ENCODE data around the gene PPP1R3A.

PPP1R3A gene

GRCh38 chr7:113878394-113878992, 40.3 kb downstream of the PPP1R3A start:
- Histone ChIP-seq H3K4me2 (ENCODE audit: low read length) (no peak overlapping the region), H2AFZ (ENCODE audit: low read length) (no peak overlapping the region), H4K20me1 (ENCODE audit: insufficient read depth, low read length) (0 out of 2 replicates have a peak, but pooled peaks cover 2% of the 10 kb centered on the region), H3K79me2 (ENCODE audit: insufficient read depth, low read length) (no peaks in the 10 kb centered on the region), H3K27me3 (ENCODE audit: insufficient read depth, low read length) (no peaks in the 10 kb centered on the region), H3K9ac (ENCODE audit: low read length) (no peak overlapping the region), H3K27ac (ENCODE audit: low read depth, low read length, poor library complexity, severe bottlenecking) (no peak overlapping the region), H3K9me2 (ENCODE audit: low read depth, low read length) (no peaks in the 10 kb centered on the region; the same call in 1 of the 2 replicates), H3K9me3 (ENCODE audit: low read length) (no peaks in the 10 kb centered on the region), H3K36me3 (ENCODE audit: insufficient read depth, low read length) (no peaks in the 10 kb centered on the region), H3K4me1 (ENCODE audit: insufficient read depth, low read length, severe bottlenecking) (no peaks in the 10 kb centered on the region), H3F3A (ENCODE audit: insufficient read depth, low read length) (no peaks in the 10 kb centered on the region), H3K4me3 (ENCODE audit: low read depth, low read length, poor library complexity, severe bottlenecking) (no peak overlapping the region)
- TF ChIP-seq, protein P1, sequence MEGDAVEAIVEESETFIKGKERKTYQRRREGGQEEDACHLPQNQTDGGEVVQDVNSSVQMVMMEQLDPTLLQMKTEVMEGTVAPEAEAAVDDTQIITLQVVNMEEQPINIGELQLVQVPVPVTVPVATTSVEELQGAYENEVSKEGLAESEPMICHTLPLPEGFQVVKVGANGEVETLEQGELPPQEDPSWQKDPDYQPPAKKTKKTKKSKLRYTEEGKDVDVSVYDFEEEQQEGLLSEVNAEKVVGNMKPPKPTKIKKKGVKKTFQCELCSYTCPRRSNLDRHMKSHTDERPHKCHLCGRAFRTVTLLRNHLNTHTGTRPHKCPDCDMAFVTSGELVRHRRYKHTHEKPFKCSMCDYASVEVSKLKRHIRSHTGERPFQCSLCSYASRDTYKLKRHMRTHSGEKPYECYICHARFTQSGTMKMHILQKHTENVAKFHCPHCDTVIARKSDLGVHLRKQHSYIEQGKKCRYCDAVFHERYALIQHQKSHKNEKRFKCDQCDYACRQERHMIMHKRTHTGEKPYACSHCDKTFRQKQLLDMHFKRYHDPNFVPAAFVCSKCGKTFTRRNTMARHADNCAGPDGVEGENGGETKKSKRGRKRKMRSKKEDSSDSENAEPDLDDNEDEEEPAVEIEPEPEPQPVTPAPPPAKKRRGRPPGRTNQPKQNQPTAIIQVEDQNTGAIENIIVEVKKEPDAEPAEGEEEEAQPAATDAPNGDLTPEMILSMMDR (IDR thresholded peaks at IDR 0.05; ENCODE audit: low read length): no peak
- no peak for TF ChIP-seq EZH2 (IDR thresholded peaks at IDR 0.05; ENCODE audit: borderline replicate concordance, low read length)

GRCh38 chr7:113875224-113875623, 43.6 kb downstream of the PPP1R3A start:
- H3F3A ChIP-seq (ENCODE audit: insufficient read depth, low read length): no peaks in the 10 kb centered on the region
- H2AFZ ChIP-seq (ENCODE audit: low read length): no peak overlapping the region
- no peaks in the 10 kb centered on the region; the same call in 1 of the 2 replicates for H3K9me2 ChIP-seq (ENCODE audit: low read depth, low read length)
- no peaks in the 10 kb centered on the region for H4K20me1 ChIP-seq (ENCODE audit: insufficient read depth, low read length)
- no peaks in the 10 kb centered on the region for H3K79me2 ChIP-seq (ENCODE audit: insufficient read depth, low read length)
- H3K4me1 ChIP-seq (ENCODE audit: insufficient read depth, low read length, severe bottlenecking): no peaks in the 10 kb centered on the region
- H3K36me3 ChIP-seq (ENCODE audit: insufficient read depth, low read length): no peaks in the 10 kb centered on the region
- H3K27me3 ChIP-seq (ENCODE audit: insufficient read depth, low read length): no peaks in the 10 kb centered on the region
- no peak overlapping the region for H3K27ac ChIP-seq (ENCODE audit: low read depth, low read length, poor library complexity, severe bottlenecking)
- no peak for TF ChIP-seq EZH2 (IDR thresholded peaks at IDR 0.05; ENCODE audit: borderline replicate concordance, low read length)
- TF ChIP-seq, protein P1 (IDR thresholded peaks at IDR 0.05; ENCODE audit: low read length): no peak
- no peak overlapping the region for H3K9ac ChIP-seq (ENCODE audit: low read length)
- H3K9me3 ChIP-seq (ENCODE audit: low read length): no peaks in the 10 kb centered on the region
- no peak overlapping the region for H3K4me3 ChIP-seq (ENCODE audit: low read depth, low read length, poor library complexity, severe bottlenecking)
- H3K4me2 ChIP-seq (ENCODE audit: low read length): no peak overlapping the region

- Histone ChIP-seq H3F3A (ENCODE audit: insufficient read depth, low read length) (no peaks in the 10 kb centered on the region), H3K9me3 (ENCODE audit: low read length) (no peaks in the 10 kb centered on the region), H3K9me2 (ENCODE audit: low read depth, low read length) (no peaks in the 10 kb centered on the region; the same call in 1 of the 2 replicates), H3K4me2 (ENCODE audit: low read length) (no peak overlapping the region), H4K20me1 (ENCODE audit: insufficient read depth, low read length) (no peaks in the 10 kb centered on the region), H2AFZ (ENCODE audit: low read length) (no peak overlapping the region), H3K79me2 (ENCODE audit: insufficient read depth, low read length) (no peaks in the 10 kb centered on the region), H3K9ac (ENCODE audit: low read length) (no peak overlapping the region), H3K36me3 (ENCODE audit: insufficient read depth, low read length) (no peaks in the 10 kb centered on the region), H3K4me3 (ENCODE audit: low read depth, low read length, poor library complexity, severe bottlenecking) (no peak overlapping the region), H3K27me3 (ENCODE audit: insufficient read depth, low read length) (no peaks in the 10 kb centered on the region), H3K27ac (ENCODE audit: low read depth, low read length, poor library complexity, severe bottlenecking) (no peak overlapping the region), H3K4me1 (ENCODE audit: insufficient read depth, low read length, severe bottlenecking) (no peaks in the 10 kb centered on the region)
- TF ChIP-seq, protein P1 (IDR thresholded peaks at IDR 0.05; ENCODE audit: low read length): no peak
- no peak for TF ChIP-seq EZH2 (IDR thresholded peaks at IDR 0.05; ENCODE audit: borderline replicate concordance, low read length)
These were observed 45.2 kb downstream of the PPP1R3A start for GRCh38 chr7:113873554-113874151.

Measured in OCI-LY1 (cell line).